HG03378 (cell line): ENCODE measurements around the gene SERTM1.

ENCODE experiments used
- ATAC-seq: cut with Tn5 transposase; IDR thresholded peaks from one replicate; pipeline ENCODE4 v1.9.1; 2021; ENCODE audit warnings: mild to moderate bottlenecking, moderate library complexity; ENCODE audit not compliant: unreplicated experiment

Gene SERTM1

DNA sequence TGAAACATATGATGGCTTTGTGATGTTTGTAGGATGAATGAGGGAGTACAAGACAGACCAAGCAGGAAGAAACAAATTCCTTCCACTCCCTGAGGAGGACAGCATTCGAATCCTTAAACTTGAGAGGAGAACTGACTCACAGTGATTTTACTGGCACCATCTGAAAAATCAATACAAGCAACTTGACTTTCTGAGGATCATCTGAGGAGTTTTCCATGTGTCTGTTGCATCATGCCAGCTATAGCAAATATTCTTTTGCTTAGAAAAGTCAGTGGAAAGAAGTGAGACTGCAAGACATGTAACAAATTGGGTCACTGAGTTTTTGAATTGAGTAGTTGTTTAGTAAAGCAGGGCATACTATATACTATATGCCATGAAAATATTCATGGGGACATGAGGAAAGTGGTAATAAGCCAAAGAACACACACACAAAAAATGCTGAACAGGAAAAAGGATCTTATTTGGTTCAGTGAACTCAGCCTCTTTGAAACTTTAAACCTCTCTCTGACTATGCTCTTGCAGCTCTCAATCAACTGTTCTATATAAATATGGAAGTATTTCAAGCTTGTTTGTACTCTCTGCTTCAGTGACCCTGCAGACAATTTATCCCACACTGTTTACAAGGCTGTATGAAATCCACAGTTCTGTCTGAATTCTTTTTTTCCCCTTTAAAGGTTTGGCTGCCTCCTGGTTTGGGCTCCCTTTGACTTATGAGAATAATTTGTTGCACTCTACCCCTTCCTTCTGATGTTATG lies 35.5 kb downstream of the SERTM1 start:
- no peak for ATAC-seq

DNA sequence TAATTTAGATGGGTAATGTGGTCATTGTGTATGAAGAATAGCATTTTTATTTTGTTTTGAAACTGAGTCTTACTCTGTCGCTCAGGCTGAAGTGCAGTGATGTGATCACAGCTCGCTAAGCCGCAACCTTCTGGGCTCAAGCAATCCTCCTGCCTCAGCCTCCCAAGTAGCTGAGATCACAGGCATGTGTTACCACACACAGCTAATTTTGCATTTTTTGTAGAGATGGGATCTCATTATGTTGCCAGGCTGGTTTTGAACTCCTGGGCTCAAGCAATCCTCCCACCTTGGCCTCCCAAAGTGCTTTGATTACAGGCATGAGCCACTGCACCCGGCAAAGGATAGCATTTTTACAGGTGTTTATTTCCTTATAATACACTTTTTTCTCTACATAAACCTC lies 36.6 kb downstream of the SERTM1 start:
- ATAC-seq, result no peak

DNA sequence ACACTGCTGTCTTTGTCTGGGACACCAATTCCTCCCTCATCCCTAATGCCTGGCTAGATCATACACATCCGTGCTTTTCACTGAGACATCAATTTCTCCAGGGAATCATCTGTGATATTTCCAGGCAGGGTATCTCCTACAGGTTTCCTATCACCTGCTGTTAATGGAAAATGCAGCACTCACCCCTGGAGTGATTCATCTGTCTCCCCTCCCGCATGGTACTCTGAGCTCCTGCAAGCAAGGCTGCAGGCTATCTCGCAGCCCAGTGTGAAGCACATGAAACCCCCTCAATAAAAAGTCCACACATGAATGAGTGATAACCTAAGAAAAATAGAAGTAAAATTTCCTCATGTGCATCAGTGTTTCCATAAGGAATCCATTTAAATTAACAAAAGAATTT lies 38.5 kb downstream of the SERTM1 start:
- no peak for ATAC-seq

DNA sequence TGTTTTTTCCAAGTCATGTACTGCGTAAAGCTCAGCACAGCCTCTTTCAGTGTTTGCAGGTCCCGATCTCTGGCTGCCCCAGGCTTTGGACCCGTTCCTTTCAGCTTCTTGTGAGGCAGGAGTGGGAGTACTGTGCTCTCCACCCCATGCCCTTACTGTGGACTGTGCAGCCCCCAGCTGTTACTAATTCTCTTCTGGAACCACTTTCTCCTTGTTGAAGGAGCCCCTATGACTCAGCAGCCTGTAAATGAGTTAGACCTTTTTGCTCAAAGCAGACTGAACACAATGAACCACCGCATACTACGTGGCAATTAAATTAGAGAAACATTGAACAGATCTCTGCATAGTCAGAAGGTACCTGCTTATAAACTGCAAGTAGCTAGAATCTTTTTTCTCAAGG lies 39.0 kb downstream of the SERTM1 start:
- no peak for ATAC-seq

DNA sequence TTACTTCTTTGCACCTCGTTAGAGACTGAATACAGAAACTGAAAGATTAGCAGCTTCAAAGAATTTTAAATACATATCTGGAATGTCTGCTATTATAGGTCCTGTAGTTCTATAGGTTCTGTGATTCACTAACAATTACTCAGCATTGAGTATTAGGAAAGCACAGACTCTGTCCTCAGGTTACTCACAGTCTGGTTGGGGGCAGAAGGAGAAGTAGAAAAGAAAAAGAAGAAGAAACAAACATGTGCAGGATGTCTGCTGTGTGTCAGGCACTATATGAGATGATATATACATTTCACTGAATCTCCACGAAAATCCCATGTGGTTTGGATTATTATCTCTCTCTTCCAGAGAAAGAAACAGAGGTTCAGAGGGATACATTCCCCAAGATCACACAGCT lies 40.1 kb downstream of the SERTM1 start:
- ATAC-seq, result no peak

DNA sequence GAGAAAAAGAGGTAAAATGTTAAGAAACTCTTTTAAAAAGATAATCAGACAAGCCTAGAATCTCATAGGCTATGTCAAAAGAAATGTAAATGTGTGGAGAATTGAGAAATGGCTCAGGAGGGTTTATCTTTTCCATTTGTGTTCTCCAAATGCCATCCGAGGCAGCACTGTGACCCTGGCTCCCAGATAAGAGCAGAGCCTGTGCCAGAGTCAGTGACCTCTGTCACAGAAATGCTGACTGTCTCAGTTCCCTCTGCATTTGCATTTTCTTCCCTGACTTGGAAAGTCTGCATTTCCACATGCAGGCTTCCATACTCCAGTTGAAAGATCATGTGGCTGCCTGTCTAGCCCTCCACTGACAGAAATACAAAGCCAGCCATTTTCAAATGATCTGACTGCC lies 42.0 kb downstream of the SERTM1 start:
- no peak for ATAC-seq

DNA sequence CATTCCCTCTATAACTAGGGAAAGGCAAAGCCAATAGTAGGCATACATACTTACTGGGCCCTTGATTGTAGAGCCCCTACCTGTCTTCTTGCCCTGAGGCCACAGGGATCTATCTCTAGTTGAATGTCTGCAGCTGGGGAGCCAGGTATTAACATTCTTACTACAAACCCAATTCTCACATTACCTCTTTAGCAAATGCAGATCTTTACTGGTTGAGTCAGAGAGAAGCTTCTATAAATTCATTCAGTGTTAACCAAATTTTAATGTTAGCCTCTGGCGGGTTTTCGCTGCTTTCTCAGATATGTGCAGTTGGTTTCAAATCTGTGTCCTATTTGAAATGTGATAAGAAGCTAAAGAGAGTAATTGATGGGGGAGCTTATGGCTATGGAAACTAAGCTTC lies 43.2 kb downstream of the SERTM1 start:
- no peak for ATAC-seq

DNA sequence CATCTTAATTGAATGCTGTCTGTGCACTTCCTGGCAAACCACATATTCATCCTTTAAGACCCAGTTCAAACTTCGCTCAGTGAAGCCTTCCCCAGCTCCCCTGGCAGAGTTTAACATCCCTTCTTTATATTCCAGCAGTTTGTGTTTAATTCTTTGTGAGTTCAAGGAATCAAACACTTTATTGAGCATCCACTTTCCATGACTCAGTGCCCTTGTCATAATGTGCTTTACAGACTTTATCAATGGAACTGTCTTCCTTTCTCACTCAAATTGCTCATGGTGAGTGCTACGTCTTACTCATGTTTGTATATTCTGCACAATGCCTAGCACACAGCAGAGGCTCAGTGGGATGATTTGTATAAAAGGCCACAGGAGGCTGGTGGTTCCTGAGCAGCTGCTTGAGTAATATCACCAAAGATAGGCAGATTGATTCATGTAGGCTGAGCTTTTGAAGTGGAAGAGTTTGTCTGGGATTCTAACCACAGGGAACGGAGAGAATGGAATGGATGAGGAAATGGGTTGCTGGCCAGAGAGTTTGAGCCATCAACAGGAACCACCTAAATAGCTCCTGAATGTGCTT lies 44.2 kb downstream of the SERTM1 start:
- ATAC-seq, result no peak

DNA sequence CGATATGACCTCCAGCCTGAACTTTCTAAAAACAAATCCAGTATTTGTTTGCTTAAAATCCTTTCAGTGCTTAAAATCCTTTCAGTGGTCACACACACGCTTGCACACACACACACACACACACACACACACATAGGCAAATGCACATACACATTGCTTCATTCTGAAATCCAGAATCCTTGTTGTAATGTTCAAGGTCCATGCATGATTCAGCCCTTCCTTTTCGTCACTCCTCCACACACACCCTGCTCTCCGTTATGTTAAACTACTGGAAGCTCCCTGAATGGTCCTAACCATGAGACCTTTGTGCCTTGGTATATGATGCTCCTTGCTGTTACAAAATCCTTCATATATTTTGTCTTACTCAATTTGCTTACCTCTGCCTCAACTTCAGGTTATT lies 44.9 kb downstream of the SERTM1 start:
- ATAC-seq, result no peak

DNA sequence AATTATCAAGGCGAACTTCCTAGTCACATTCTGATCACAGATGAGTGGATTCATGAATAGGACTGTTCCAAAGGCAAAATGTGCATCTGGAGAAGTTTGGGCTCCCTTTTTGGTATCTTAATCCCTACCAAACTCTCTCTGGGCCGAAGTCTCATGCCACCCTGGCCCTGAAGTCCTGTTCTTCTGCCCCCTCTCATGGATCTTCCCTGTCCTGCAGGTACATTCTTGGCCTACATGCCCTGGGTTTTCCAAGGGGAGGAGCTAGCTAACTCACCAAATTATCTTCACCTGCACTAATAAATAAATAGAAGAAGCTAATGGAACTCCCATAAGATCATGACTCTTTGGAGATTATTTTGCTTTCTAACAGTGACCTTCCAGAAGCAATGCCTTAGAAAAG lies 50.3 kb downstream of the SERTM1 start:
- ATAC-seq, result no peak

DNA sequence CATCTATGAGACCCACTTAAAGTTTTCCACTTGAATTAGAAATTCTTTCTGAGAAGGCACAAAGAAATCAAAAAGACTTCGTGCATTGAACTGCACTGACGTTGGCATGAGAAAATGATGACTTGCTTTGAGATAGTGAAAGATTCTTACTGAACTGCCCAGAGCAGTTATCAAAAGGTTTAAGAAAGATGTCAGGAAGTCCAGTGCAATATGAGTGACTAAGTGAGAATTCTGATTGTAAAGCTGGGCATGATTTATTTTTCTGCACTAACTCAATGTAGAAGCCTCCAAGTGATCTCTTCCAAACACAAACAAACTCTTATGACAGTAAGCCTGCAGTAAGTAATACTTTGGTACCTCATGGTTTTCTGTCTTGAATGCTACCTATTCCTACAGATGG lies 52.1 kb downstream of the SERTM1 start:
- ATAC-seq, result no peak

DNA sequence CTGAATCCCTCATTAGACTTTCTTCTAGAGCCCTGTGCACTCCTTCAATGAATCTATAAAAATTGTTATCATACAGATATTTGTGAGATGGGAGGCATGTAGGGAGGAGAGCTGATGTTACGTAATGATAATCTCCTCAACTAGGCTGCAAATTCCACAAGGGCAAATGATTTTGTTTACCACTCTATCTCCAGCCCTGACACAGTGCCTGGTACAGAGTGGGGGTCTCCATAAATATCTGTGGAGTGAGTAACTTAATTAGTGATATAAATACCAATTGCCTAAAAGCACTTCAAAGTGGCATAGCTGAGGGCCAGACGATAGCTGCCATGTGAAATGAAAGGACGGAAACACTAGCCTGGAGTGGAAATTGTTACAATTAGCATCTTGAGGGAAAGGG lies 54.2 kb downstream of the SERTM1 start:
- ATAC-seq, result no peak

DNA sequence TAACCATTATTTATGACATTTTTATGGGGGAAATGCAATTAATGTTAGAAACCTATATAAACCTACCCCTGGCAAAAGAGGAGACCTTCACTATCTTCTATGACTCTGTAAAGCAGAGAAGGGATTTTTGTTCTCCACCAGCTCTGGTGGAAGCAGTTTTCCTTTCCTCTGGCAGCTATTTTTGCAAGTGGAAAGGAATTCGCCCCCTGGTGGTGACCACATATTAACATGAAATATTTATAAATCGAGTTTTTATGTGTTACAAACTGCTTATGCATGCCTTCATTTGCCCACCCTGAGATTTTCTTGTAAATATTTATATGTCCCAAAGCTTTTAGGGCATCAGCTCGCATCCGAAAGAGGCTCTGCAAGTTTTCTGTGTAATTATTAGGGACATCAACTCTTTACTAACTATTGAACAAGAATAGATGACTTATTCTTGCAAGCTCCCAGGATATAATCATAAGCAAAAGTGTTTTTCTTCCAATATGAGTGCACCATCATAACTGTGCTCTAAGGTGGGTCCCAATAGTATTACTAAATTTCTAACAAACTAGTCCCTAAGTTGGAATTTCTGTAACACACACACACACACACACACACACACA lies 62.4 kb downstream of the SERTM1 start:
- no peak for ATAC-seq

DNA sequence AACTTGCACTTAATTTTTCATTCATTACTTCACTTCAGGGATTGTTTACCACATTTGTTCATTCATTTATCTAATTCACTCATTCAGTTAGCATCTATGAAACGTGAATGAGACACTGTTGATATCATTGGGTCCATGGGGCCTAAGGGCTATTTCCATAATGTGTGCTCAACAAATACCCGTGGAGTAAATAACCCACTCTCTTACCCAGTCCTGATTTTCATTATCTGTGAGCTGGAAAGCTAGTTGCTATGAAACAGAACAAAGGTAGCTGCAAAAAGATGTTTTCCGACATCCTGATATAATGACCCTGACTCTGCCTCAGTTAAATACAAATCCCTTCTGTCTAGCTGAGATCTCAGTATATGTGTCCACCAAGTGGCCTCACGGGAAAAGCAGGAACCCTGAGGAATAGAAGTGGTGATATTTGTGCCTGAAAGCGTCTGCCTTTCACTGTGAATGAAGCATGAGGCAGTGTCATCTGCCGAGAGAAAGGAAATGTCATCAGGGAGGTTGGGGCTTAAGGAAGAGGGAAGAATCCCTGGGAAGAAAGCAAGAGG lies 63.8 kb downstream of the SERTM1 start:
- ATAC-seq, result no peak

DNA sequence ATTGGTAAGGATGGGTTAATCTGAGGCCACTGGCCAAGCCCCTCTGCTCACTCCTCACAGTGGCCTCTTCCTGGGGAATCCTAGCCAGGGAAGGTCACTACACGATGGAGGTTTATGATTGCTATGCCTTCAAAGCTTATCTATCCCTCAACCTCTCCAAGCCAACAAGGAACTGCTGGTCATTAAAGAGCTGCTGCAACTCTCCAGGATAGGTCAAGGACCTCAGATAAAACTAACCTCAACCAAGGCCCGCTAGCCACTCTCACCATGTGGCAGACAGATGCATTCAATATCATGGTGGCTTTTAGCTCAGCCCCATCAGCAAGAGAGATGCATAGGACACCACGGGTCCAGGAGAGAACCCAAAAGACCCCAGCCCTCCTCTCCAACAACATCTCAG lies 71.6 kb downstream of the SERTM1 start:
- no peak for ATAC-seq

DNA sequence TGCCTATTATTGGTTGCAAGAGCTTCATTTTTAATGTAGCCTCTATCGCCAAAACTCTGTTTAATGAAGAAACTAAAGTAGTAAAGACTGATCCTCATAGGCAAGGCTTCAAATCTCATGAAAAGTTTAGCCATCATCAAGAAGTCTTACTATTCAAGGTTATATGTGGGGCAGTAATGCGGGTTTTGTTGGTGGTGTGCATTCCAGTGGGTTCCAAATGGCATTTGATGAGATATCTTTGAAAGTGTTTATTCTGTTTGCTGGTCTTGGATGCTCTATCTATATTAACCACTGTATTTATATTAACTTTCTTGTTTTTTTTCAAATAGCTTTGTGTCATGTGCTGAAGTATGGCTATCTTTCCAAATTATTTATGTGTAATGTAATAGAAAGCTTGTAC lies 72.2 kb downstream of the SERTM1 start:
- no peak for ATAC-seq
